ENCODE results near the gene NPAT. TPM values are rescaled to one million over a fixed set of nuclear protein-coding genes. Genes with fewer than 3 reads are reported as not detected.
A peak's percentile ranks its signal among the peaks of the same experiment; 100 is the strongest.

Gene NPAT
- total and polyA plus RNA-seq, 10 of the 15 experiments (the other 5 are each of a cell fraction or from before 2014, with no cell fraction given): 7.5 to 32.8 (median 20.1) TPM

DNA sequence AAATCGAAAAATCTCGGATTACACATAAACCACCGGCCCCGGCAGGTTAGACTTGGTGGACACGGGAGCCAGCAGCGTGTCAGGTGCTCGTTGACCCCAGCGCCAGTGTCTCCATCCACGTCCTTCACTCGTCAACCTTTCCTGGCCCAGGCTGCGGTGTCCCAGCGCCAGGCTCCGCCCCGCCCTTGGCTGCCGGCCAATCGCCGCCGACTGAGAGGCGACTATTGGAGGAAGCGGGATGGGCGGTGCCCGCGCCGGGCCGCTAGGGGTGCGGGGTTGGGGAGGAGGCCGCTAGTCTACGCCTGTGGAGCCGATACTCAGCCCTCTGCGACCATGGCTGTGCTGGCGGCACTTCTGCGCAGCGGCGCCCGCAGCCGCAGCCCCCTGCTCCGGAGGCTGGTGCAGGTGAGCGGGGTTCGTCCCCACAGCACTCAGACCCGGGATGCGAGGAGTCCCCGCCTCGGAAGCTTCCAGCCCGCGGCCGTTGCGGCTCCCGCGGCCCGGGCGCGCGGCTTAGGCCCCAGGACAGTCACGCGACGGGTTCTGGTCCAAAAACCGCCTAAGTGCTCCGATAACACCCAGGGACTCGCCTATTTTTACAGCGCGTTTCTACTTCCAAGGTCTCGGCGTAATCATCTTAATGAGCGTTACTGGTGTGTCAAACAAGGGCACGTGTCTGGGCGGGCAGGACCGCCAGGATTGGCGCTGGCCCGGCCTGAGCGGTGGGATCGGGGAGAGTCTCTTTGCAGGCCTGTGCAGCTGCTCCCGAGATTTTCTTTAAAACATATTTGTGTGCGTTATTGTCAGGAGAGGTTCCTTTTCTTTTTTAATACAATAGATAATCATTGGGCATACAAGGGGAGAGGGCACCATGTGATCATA lies 100.9 kb downstream of the NPAT start, which contains the start of gene ACAT1 (continued):
- TF ChIP-seq, protein P1, sequence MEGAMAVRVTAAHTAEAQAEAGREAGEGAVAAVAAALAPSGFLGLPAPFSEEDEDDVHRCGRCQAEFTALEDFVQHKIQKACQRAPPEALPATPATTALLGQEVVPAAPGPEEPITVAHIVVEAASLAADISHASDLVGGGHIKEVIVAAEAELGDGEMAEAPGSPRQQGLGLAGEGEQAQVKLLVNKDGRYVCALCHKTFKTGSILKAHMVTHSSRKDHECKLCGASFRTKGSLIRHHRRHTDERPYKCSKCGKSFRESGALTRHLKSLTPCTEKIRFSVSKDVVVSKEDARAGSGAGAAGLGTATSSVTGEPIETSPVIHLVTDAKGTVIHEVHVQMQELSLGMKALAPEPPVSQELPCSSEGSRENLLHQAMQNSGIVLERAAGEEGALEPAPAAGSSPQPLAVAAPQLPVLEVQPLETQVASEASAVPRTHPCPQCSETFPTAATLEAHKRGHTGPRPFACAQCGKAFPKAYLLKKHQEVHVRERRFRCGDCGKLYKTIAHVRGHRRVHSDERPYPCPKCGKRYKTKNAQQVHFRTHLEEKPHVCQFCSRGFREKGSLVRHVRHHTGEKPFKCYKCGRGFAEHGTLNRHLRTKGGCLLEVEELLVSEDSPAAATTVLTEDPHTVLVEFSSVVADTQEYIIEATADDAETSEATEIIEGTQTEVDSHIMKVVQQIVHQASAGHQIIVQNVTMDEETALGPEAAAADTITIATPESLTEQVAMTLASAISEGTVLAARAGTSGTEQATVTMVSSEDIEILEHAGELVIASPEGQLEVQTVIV (IDR thresholded peaks at IDR 0.05; ENCODE audit: borderline replicate concordance, partially characterized antibody): no peak
- TF ChIP-seq EGR1 (IDR thresholded peaks at IDR 0.05; ENCODE audit: borderline replicate concordance in 1 of 2, low read depth in 2 of 2, low read length in 2 of 2) (no peak), MTA3 (IDR thresholded peaks at IDR 0.05; ENCODE audit: borderline replicate concordance, low read length) (no peak), SUZ12 (IDR thresholded peaks at IDR 0.05; ENCODE audit: unreplicated experiment) (no peak), NFXL1 (IDR thresholded peaks at IDR 0.05; ENCODE audit: borderline replicate concordance) (no peak), ZSCAN29 (IDR thresholded peaks at IDR 0.05) (no peak), TBL1XR1 (IDR thresholded peaks at IDR 0.05; ENCODE audit: low read depth, low read length) (no peak), EED (IDR thresholded peaks at IDR 0.05; ENCODE audit: low read depth) (no peak; the same call in 1 of the 2 replicates), BHLHE40 (IDR thresholded peaks at IDR 0.05; ENCODE audit: borderline replicate concordance in 1 of 2, low read depth in 2 of 2, low read length in 1 of 2) (peak; percentile 75 to 92; a peak in 3 of 4 replicates), SREBF2 (IDR thresholded peaks at IDR 0.05; ENCODE audit: low read length) (no peak), KDM1A (IDR thresholded peaks at IDR 0.05; ENCODE audit: borderline replicate concordance) (no peak), PAX8 (IDR thresholded peaks at IDR 0.05) (no peak), TARDBP (IDR thresholded peaks at IDR 0.05; ENCODE audit: borderline replicate concordance) (no peak), CREB1 (IDR thresholded peaks at IDR 0.05; ENCODE audit: low read depth) (0 out of 2 replicates have a peak, but pooled peaks have one; percentile 8), ZNF207 (IDR thresholded peaks at IDR 0.05; ENCODE audit: borderline replicate concordance) (no peak), CHD1 (IDR thresholded peaks at IDR 0.05; ENCODE audit: low read depth, low read length) (no peak), ESRRA (IDR thresholded peaks at IDR 0.05; ENCODE audit: low read length) (no peak)
- TF ChIP-seq, protein P2, sequence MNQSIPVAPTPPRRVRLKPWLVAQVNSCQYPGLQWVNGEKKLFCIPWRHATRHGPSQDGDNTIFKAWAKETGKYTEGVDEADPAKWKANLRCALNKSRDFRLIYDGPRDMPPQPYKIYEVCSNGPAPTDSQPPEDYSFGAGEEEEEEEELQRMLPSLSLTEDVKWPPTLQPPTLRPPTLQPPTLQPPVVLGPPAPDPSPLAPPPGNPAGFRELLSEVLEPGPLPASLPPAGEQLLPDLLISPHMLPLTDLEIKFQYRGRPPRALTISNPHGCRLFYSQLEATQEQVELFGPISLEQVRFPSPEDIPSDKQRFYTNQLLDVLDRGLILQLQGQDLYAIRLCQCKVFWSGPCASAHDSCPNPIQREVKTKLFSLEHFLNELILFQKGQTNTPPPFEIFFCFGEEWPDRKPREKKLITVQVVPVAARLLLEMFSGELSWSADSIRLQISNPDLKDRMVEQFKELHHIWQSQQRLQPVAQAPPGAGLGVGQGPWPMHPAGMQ (IDR thresholded peaks at IDR 0.05; ENCODE audit: borderline replicate concordance): no peak
- TF ChIP-seq, protein P3, sequence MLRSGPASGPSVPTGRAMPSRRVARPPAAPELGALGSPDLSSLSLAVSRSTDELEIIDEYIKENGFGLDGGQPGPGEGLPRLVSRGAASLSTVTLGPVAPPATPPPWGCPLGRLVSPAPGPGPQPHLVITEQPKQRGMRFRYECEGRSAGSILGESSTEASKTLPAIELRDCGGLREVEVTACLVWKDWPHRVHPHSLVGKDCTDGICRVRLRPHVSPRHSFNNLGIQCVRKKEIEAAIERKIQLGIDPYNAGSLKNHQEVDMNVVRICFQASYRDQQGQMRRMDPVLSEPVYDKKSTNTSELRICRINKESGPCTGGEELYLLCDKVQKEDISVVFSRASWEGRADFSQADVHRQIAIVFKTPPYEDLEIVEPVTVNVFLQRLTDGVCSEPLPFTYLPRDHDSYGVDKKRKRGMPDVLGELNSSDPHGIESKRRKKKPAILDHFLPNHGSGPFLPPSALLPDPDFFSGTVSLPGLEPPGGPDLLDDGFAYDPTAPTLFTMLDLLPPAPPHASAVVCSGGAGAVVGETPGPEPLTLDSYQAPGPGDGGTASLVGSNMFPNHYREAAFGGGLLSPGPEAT (IDR thresholded peaks at IDR 0.05; ENCODE audit: low read depth): no peak
- TF ChIP-seq, protein P4, sequence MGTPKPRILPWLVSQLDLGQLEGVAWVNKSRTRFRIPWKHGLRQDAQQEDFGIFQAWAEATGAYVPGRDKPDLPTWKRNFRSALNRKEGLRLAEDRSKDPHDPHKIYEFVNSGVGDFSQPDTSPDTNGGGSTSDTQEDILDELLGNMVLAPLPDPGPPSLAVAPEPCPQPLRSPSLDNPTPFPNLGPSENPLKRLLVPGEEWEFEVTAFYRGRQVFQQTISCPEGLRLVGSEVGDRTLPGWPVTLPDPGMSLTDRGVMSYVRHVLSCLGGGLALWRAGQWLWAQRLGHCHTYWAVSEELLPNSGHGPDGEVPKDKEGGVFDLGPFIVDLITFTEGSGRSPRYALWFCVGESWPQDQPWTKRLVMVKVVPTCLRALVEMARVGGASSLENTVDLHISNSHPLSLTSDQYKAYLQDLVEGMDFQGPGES (IDR thresholded peaks at IDR 0.05): no peak; the same call in 1 of the 2 replicates
